RKO (cell line): Measurements from ENCODE around the gene CTXN3.
"Not testable (repeated sequence)": the region's sequence is repeated elsewhere in the genome, so short reads cannot be mapped to it uniquely, and the experiment has no call there.

ENCODE experiments used
- DNase-seq: peaks from one replicate; pipeline ENCODE4 v3.0.0-alpha.2; 2016; ENCODE audit warnings: low spot score

The CTXN3 gene

DNA sequence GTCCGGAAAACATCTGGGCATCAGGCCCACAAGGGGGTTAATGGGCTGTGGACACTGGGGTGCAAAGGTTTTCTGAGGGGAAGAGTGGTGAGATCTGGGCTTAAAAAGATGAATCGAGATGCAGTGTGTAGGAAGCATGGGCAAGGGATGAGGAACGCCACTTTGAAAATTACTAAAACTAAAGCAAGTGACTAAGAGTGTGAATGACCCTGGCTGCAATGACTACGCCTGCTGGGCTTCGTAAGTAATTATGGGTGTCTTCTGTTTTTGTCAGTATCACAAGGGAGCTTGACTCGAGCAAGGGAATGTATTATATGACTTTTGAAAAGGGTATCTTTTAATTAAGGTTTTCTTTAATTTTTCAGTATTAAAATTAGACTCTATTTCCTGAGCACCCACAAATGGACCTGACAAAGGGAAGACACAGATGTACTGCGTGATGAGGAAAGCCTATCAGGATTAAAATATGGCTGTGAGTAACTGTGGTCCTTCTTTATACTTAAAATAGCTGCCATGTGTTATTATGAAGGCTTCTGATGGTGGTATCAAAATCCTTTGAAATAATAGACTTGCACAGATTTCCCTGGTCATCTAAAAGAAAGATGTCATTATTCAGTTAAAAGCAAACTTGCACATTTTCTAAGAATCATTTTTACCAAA, 4.2 kb downstream of the CTXN3 start:
- DNase-seq, result no peak

DNA sequence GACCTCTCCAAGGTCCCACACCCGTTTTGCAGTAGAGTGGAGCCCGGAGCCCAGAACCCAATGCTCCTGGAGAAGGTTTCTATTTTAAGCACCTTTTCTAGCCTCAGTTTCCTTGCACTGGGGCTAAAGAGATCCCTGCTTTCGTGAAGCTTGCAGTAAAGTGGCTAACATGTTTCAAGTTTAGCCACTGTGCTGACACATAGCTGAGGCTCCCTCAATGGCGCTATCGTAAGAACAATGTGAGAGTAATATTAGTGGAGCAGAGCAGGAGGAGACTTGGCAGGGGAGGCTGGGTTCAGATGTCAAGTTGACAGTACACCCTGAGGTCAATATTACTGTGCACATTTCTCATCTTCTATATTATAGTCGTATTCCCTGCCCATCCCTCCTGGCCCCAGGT, 7.9 kb downstream of the CTXN3 start:
- no peak for DNase-seq

DNA sequence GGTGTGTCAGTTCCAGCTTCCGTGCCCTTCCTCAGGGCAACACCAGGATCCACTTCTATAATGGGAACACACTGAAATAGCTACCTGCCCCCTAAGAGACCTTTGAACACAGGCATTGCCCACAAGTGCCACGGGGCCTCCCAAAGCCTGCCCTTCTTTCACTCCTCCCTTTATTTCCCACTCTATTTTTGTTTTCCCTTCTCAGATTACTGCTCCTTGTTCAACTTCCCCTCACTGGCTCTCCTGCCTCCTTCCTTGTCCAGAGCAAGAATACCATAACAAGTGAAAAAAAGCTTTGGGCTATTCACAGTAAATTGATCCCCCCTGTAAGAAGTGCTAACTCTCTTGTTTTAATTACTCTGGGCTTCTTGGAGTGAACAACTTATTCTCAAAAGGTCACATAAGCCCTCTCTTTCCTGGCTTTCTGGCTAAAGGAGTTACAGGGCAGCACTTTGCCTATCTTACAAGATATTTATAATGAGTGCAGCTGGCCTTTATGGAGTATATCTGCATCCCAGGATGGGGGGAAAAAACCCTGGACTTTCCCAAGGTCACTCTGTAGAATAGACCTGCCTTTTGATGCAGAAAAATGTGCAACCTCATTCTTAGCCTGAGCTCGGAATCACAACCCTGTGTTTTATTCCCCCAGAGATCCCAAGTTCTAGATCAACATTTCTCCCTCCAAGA, 11.3 kb downstream of the CTXN3 start:
- DNase-seq, result no peak

DNA sequence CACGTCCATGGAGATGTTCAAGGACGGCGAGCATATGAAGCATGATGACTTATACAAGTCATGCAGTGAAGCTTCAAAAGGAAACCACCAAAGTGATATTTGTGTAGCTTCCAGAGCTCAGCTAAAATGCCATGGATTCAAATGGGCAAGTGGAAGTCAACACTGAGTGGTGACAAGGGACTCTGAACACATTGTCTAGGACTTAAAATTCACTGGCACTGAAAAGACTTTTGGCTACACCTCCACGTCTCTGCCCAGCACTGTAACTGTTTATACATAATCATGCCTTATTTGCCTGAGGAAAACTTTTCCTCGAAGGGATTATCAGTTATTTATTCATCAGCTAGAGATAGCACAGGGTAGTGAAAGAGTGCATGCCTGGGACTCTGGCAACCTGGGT, 15.2 kb downstream of the CTXN3 start:
- no peak for DNase-seq

DNA sequence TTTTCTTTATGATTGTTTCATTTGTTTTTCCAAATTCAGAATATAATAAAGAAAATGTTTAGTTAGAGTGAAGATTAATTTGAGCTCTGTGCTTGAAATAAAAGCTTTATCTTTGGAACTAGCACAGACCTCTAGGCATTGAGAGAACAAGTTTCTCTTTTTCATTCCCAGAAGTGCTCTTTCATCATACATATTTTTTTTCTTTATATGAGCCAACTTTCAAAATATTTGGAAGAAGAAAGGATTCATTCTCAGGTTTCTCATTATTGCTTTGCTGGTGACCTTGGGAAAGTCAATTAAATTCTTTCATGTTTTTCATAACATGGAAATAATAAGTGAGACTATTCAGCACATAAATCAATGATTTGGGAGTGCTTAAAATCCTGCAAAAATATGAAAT, 16.8 kb downstream of the CTXN3 start:
- no peak for DNase-seq

DNA sequence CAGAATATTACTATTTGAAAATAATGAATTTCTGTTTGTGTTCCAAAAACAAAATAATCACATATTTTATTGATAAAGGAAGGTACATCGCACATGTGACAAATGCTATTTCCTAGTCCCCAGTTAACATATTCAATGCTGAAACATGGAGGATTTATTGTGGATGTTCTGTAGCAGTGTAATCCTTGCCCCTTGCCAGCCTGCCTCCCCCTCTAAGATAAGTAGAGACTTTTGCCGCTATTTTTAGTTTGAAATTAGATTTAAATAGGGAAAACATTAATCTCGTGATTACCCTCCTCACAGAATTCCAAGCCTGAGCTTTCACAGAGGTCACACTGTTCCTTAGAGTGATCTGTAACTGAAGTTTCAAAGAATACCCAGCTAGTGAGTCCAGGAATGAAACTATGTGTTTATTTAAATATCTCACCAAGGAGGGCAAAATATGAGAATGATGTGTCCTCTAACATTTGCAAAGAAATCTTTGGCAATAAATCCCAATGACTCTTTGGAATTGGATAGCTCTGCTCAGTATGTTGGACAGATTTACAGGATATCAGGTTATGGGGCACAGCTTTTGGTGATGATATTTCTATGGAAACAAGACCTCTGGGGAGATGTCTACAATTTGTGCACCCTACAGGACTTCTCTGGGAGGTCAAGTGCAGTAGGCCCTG, 17.3 kb downstream of the CTXN3 start:
- no peak for DNase-seq

DNA sequence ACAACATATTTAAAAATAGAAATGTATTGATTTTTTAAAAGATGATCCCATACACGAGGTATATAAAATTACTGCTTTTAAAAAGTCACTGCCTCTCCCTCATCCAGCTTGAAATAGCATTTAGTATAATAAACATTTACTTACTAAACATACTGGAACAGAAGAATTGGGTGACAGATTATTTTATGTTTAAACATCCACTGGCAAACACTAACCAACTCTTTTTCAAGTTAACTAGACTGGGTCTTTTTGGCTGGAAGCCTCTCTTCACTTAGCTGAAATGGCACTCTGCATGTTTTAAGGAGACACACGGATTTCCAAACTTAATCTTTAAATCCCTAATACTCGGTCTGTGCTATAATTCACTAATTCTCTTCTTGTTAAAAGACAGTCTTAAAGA, 19.0 kb downstream of the CTXN3 start:
- DNase-seq, result no peak

DNA sequence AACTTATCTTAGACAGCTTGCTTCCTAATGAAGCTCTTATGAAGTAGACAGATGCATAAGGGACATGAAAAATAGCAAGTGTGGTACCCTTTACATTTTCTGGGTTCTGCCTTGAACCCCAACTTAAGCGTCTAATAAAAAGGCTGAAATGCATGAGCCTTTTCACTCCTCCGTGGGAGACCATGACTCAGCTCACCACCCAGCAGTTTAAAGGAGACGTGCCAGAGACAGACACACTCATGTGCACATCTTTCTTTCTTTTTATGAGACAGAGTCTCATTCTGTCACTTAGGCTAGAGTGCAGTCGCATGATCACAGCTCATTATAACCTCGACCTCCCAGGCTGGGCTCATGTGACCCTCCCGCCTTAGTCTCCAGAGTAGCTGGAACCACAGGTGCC, 22.3 kb downstream of the CTXN3 start:
- no peak for DNase-seq

DNA sequence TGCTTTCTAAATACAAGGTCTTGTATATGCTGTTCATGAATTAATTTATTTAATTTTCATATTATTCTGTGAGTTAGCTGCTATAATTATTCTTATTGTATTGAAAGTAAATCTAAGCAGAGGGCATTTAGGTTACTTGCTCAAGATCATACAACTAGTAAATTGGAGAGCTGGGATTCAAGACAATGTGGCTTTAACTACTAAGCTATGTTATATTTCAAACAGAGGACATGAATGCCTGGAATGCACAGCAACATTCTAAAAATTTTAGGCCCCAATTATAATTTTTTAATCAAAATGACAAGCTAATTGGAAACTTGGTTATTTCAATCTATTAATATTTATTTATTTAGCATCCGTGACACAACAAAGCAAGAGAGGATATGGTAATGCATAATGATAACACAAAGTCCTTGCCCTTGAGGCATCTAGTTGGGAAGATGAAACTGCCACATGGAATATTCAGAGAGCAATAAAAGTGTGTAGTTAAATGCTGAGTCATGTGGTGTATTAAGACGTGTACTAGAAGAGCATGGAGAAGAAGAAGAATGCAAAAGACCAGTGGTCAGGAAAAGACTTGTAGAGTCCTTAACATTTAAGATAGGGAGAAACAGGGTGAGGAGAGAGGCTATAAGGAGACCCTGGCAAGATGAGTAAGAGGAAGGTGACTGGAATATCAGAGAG, 24.4 kb downstream of the CTXN3 start:
- DNase-seq, result no peak

DNA sequence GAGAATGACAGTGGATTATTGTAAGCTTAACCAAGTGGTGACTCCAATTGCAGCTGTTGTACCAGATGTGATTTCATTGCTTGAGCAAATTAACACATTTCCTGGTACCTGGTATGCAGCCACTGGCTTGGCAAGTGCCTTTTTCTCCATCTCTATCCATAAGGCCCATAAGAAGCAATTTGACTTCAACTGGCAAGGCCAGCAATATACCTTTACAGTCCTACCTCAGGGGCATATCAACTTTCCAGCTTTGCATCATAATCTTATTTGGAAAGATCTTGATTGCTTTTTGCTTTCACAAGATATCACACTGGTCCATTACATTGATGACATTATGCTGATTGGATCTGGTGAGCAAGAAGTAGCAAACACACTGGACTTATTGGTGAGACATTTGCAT, 28.1 kb downstream of the CTXN3 start:
- not testable (repeated sequence) for DNase-seq

DNA sequence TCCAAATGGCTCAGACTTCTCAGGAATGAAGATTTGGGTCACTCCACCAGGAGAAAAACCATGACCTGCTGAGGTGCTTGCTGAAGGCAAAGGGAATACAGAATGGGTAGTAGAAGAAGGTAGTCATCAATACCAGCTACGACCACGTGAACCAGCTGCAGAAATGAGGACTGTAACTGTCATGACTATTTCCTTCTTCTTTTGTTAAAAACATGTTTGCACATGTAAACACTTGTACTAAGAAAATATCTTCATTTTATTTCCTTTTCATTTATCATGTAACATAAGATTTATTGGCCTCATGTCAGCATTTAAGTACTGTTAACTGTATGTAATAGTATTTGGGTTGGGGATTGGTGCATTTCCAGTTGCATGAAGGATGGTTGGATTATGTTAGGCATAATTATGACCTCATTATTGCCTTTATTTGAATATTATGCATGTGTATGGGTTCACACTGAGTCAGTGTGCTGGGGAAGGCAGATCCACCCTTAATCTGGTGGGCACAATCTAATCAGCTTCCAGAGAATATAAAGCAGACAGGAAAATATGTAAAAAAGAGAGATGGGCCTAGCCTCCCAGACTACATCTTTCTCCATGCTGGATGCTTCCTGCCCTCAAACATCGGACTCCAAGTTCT, 30.9 kb downstream of the CTXN3 start:
- not testable (repeated sequence) for DNase-seq

DNA sequence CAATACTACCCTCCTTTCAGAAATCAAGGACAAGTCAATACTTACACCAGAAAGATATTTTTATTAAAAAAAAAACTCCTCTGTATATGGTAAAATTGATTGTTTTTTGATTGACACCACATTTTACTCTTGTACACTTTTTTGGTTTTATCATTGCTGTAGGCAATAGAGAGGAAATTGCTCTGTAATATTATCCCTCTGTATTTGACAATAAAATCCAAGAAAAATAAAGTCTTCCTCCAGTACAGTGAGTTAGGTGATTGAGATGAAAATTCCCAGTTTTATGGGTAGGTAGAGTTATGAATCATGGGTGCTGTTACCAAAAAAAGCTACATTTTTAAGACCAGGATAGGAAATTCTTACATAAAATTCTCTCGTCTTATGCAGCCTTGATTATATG, 31.7 kb downstream of the CTXN3 start:
- DNase-seq, result no peak

DNA sequence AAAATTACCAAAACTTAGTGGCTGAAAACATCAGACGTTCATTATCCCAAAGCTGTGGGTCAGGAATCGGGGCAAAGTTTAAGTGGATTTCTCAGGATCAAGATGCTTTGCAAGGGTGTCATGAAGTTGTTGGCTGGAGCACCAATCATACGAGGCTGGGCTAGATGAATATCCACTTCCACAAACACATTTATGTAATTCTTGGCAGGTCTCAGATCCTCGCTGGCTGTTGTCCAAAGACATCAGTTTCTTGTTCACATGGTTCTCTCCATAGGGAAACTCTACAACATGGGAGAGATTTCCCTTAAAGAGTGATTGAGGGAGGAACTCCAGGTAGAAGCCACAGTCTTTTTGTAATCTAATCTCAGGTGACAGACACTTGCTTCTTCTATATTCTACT, 34.1 kb downstream of the CTXN3 start:
- DNase-seq, result no peak

DNA sequence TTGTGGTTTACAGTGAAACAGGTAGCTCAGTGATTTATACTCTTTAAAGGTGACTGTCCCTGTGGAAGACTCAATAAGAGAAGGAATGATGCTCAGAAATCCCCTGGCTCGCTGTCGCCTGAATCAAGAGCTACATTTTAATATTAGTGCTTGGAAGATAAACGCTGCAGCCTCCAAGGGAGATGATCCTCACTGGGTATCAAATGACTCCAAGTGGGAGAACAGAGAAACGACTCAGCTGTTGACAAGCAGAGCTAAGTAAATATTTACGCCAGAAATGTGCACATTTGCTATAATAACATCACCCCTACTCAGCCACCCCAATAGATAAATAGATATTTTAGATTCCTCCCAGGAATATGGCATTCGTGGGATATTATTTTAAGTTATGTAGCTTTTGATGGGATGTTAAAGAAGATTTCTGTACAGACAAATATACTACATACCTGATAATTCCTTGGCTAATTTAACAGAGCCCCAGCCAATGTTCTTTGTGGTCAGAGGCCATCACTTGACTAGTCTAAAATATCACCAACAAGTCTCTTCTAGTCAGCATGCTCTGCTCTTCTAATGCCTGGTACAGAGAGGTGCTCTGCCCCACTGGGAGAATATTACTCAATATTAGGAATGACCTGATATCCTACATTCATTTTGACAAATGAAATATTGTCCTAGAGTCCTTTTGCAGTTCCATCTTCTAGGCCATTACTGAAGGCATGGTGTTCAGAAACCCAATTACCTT, 36.0 kb downstream of the CTXN3 start:
- DNase-seq, result no peak

DNA sequence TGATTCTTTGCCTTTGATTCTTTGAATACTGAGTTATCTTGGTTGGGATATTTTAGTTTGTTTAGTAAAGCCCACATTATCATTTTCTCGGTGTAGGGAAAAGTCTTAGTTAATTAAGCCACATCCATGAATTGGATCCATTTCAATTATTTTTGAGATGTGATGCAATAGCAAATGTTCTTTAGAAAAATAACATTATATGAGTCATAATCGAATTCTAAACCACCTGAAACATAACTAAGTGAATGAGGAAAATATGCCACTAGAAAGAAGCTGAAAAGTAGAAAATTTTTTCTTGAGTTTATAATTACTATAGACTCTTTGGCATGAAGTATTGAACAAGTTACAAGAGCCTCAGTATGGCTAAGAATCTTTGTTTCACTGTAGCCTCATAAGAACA, 36.8 kb downstream of the CTXN3 start:
- DNase-seq, result no peak

DNA sequence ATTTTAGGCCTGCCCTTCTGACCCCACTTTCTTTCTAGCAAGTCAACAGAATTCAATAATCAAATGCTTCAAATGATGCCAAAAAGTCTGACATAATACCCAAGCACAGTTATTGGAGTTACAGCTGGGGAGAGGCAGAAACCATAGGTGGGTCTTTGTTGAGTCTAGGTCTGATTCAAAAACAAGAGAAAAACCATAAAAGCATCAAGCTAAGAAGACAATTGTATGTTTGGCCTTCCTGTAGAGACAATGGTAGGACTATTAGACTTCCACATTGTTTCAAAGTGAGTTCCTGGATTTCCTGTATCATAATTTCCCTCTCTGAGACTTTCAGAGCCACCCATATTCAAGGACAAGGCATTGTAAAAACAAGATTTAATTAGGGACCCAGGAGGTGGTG, 37.5 kb downstream of the CTXN3 start:
- no peak for DNase-seq

DNA sequence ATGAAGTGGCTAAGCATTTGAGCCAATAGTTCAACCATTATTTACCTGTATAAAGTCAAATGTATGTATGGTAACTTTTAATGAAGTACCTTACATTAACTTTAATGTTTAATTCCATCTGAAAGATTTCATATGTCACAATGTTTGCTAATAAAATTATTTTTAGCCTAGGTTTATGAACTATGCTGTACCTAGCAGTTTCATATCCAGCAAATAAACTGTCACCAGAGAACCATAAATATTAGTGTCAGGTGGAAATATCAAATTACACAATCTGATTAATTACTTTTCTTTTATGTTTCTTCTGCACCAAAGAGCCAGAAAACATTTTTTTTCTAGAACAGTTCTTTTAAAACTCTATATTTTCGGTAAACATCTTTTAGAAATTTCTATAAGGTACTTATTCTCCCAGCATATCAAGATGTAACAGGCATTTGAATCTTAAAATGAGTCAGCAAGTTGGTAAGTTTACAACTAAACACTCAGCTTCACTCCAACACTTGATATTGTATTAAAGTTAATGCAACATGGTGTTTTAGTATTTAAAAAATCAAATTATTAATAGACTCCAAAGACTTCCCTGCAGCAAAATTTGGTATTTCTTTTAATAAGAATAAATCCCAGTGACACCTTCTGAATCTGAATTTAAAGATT, 45.8 kb downstream of the CTXN3 start:
- no peak for DNase-seq

DNA sequence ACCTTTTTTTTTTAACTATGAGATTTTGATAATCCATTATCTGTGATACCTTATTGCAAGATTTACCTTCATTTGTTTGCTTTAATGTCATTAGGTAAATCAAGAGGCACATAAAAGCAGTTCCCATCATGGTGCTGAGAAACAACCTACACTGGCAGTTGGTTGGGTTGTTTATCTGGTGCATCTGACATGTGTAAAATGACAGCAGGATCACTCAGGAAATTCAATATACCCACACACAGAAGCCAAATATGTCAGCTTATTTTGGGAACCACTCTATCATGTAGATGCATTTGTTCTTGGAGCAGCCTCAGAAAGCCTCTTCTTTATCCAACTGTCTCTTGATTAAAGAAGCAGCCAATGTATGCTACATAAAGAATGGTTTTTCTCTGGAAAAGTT, 46.5 kb downstream of the CTXN3 start:
- DNase-seq, result no peak

DNA sequence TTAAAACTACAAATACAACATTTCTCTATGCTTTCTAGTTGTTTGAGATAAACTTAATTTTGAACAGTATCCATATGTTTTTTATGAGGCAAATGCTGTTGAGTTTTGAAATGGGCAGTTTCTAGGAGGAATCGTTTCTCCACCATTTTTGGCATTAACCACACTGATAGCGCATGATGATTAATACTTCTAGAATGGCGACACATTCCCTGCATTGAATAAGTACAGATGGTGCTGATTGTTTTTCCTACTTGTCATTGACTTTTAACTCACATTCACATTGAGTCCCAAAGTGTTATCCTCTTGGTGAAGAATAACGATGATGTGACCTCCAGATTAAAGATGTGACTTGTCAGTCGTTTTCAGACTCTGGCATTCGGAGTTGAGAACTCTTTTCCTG, 47.8 kb downstream of the CTXN3 start:
- DNase-seq, result no peak

DNA sequence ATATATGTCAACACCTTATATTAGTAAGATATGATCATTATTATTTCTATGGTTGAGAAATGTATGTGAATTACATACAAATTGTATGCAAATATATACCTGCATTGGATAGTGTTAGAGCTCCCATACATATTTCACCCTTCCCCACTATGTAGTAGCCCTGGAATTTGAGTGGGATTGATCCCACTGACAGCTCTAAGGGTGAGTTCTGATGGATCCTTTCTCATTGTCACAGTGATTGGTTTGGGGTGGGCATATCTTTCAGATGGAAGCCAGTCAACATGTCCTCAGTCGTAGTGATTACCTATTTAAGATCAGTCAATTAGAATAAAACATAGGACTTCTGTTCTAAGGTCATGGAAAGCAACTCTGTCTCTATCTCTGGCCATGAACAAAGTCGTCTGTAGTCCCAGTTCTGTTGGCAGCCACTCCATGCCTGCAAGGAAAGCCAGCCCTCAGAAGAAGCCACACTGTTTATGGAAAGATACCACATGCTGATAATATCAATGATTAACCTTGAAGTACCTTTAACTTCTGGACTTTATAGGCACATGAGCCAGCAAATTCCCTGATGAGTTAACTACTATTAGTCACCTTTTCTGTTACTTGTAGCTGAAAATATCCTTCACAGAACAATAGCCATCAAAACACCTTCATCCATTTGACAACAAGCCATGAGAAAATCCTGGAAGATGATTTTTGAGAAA, 49.2 kb downstream of the CTXN3 start:
- DNase-seq, result peak; percentile 6

DNA sequence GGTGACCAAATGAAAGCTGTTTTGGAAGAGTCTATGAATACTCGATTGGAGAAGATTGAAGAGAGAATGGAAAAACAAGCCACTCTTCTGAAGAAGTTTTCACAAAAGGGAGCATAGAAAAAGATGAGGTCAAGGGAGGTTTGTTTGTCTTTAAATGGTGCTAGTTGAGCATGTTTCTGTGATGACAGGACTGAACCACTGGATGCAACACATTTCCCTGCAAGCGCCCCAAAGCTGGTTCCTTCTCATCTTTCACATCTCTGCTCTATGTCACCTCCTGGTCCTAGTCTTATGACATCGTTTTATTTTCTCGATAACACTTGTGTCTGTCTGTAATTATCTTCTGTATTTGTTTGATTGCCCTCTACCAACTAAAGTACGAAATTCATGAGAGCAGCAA, 50.5 kb downstream of the CTXN3 start:
- no peak for DNase-seq
